Measurements from ENCODE around the gene ZNF653. TPM values are rescaled to one million over a fixed set of nuclear protein-coding genes. Genes with fewer than 3 reads are reported as not detected.

The ZNF653 gene
- total RNA-seq, 1 donor, result 5.9 TPM

GRCh38 chr19:11481534-11482383 is 23.9 kb downstream of the ZNF653 start:
- DNase-seq (ENCODE audit: low read depth), result peak; percentile 75
- TF ChIP-seq CTCF (IDR thresholded peaks at IDR 0.05; ENCODE audit: insufficient read depth, low read length), result no peak
- peak overlapping the region; percentile 52 for H3K4me3 ChIP-seq (ENCODE audit: low read depth, low read length)

GRCh38 chr19:11480715-11481533 is 24.7 kb downstream of the ZNF653 start, which contains the start of gene ELAVL3:
Gene ELAVL3 (minus strand): TSS chr19:11481046. CDS start chr19:11480608, 438 bp downstream.
- peak within 1 kb of the TSS; percentile 52 for H3K4me3 ChIP-seq (ENCODE audit: low read depth, low read length)
- no peak for DNase-seq (ENCODE audit: low read depth)
- TF ChIP-seq CTCF (IDR thresholded peaks at IDR 0.05; ENCODE audit: insufficient read depth, low read length), result no peak

- no peak for DNase-seq (ENCODE audit: low read depth)
- no peak overlapping the region for H3K4me3 ChIP-seq (ENCODE audit: low read depth, low read length)
- no peak for TF ChIP-seq CTCF (IDR thresholded peaks at IDR 0.05; ENCODE audit: insufficient read depth, low read length)
Measured at GRCh38 chr19:11479898-11480714, 25.5 kb downstream of the ZNF653 start.

GRCh38 chr19:11479090-11479897 is 26.3 kb downstream of the ZNF653 start:
- H3K4me3 ChIP-seq (ENCODE audit: low read depth, low read length), result no peak overlapping the region
- no peak for DNase-seq (ENCODE audit: low read depth)
- no peak for TF ChIP-seq CTCF (IDR thresholded peaks at IDR 0.05; ENCODE audit: insufficient read depth, low read length)

- DNase-seq (ENCODE audit: low read depth), result no peak
- H3K4me3 ChIP-seq (ENCODE audit: low read depth, low read length), result no peak overlapping the region
- TF ChIP-seq CTCF (IDR thresholded peaks at IDR 0.05; ENCODE audit: insufficient read depth, low read length), result no peak
Measured at GRCh38 chr19:11478167-11479089, 27.2 kb downstream of the ZNF653 start.
